ACC112 (cell line): ENCODE measurements around the gene UBL7.

ENCODE experiments used
- H2AFZ ChIP-seq: fragments of 200-600 bp; sonication (generic); one replicate; pipeline ENCODE4 v1.6.0; 2017; ENCODE audit warnings: antibody characterized with exemption, low read length; ENCODE audit not compliant: unreplicated experiment
- H3K27ac ChIP-seq: fragments of 200-600 bp; sonication (generic); 2 replicates; pipeline ENCODE4 v1.5.1; 2014; ENCODE audit warnings: low read depth, mild to moderate bottlenecking, antibody characterized with exemption, low read length, moderate library complexity
- H3K27me3 ChIP-seq: fragments of 200-600 bp; sonication (generic); 2 replicates; pipeline ENCODE4 v1.6.1; 2014; ENCODE audit warnings: mild to moderate bottlenecking, antibody characterized with exemption, low read length, moderate library complexity, mixed read lengths; ENCODE audit not compliant: insufficient read depth
- H3K36me3 ChIP-seq: fragments of 200-600 bp; sonication (generic); 2 replicates; pipeline ENCODE4 v1.6.1; 2016; ENCODE audit warnings: mild to moderate bottlenecking, antibody characterized with exemption, low read length, moderate library complexity, mixed read lengths; ENCODE audit not compliant: insufficient read depth
- H3K4me1 ChIP-seq: fragments of 200-600 bp; sonication (generic); one replicate; pipeline ENCODE4 v1.6.1; 2016; ENCODE audit warnings: low read length, mixed read lengths; ENCODE audit not compliant: insufficient read depth, unreplicated experiment, control insufficient read depth
- H3K4me3 ChIP-seq: fragments of 200-600 bp; sonication (generic); 2 replicates; pipeline ENCODE4 v1.5.1; 2014; ENCODE audit warnings: mild to moderate bottlenecking, low read depth, low read length
- H3K79me2 ChIP-seq: fragments of 200-600 bp; sonication (generic); one replicate; pipeline ENCODE4 v1.6.0; 2016; ENCODE audit warnings: low read length; ENCODE audit not compliant: control insufficient read depth, unreplicated experiment, insufficient read depth

UBL7 gene

DNA sequence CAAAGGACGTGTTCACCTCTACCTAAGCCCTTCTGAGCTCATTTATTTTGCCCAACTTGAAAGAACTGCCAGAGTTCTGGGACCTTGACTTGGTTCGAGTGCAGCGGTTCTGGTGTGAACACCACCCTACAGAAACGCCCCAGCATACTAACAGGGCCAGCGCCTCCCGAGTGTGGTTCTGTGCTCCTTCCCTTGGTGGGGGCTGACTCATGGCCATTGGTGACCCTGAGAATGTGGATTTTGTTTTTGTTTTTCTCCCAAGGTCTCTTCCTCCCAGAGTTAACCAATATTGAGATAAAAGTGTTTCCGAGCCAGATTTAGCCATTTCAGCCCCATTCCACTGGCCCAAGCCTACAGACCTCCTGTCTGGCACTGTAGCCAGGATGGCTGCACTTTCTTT is 55.1 kb downstream of the UBL7 start:
- Histone ChIP-seq H3K27me3 (no peaks in the 10 kb centered on the region), H3K4me1 (peaks cover 40% of the 10 kb centered on the region), H3K79me2 (no peaks in the 10 kb centered on the region), H3K27ac (peak overlapping the region; percentile 85; the same call in 1 of the 2 replicates), H3K36me3 (no peaks in the 10 kb centered on the region), H3K4me3 (no peak overlapping the region), H2AFZ (no peak overlapping the region)

DNA sequence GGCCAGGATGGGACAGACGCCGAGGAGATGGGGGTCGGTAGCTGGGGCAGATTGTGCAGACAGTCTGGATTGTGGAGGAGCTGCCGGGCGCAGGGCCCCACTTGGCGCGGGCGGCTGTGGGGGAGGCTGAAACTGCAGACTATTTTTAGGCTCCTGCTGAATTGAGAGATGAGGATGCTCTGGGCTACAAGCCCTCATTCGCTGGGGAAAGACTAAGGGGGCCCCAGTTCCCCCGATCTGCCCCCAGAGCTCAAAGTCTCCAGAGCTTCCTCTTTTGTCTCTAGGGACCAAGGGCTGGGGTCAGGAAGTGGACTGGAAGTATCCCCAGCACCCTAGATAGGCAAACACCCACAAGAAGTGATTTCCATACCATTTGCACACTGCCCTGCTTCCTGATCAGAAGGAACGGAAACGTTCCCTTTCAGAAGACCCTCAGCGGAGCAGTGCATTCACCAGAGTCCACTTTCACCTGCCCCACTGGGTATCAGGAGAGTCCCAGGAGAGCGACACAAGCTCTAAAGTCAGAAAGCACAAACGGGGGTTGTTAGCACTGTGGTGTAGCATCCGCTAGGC is 56.9 kb downstream of the UBL7 start:
- H3K79me2 ChIP-seq, result no peaks in the 10 kb centered on the region
- no peaks in the 10 kb centered on the region for H3K36me3 ChIP-seq
- peaks cover 55% of the 10 kb centered on the region for H3K4me1 ChIP-seq
- no peak overlapping the region for H3K4me3 ChIP-seq
- no peak overlapping the region for H3K27ac ChIP-seq
- H2AFZ ChIP-seq, result no peak overlapping the region
- no peaks in the 10 kb centered on the region for H3K27me3 ChIP-seq

DNA sequence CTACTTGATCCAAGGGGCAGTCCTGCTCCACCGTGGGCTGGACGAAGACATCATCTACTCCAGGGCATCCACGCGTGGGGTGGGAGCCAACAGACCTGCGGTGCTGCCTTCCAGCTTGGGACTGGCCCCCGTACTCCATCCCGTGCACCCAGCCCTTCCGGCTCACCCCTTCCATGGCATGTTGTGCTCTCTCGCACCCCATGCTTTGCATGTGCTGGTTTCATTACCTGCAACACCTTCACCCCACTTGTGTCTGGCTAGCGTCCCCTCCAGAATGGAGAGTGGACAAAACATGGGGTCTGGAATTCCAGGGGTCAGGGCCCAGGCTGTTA is 57.4 kb downstream of the UBL7 start:
- no peak overlapping the region for H2AFZ ChIP-seq
- no peak overlapping the region for H3K4me3 ChIP-seq
- no peaks in the 10 kb centered on the region for H3K79me2 ChIP-seq
- no peaks in the 10 kb centered on the region for H3K27me3 ChIP-seq
- no peaks in the 10 kb centered on the region for H3K36me3 ChIP-seq
- no peak overlapping the region for H3K27ac ChIP-seq
- peaks cover 56% of the 10 kb centered on the region for H3K4me1 ChIP-seq

DNA sequence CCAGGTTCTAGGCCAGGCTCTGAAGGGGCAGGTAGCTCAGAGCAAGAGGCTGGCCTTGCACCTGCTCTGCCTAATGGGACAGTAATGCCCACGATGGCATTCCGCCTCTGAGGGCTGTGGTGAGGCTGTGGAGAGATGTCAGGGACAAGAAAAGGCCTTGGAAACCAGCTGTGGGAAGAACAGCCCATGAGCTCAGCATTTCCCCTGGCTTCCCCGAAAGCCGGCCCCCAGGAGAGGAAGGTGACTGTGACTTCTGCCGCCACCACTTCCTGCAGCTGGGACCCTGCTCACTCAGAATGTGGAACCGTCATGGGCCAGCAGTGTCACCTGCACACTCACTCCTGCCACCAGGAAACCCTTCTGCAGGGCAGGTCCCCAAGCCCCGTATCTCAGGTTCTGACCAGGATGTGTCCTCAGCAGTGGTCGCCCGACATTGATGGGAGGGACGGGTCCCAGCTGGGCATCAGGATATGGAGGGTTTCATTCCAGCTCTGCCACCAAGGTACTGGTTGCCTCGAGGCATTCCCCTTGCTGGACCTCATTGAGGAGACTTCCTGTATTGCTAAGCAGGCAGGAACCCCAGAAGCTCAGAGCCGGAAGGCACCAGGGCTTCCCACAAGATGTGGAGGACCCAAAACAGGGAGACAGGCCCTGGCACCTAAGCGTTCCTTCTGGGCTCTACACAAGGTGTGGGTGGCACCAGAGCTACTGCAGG is 57.9 kb downstream of the UBL7 start:
- no peaks in the 10 kb centered on the region for H3K27me3 ChIP-seq

DNA sequence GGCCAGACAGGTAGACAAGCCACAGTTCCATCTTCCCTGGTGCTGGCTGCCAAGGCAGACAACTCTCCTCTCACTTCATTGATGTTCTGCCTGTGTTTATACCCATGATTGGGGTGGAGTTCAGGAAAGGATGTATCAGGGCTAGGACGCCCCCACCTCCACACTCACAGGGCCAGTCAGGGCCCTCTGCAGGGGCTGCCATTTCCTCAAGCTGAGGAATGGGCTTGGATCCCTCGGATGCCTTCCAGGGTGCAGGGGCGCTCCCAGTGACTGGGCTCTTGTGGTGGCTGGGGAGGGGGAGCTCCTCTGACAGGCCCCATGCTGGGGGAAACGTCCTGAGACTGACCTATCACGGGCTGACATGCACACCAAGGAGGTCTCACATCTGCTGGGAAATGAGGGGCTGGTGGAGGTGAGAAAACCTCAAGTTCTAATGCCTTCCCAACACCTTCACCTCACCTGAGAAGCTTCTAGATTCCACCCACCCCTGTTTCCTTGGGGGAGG is 58.6 kb downstream of the UBL7 start:
- Histone ChIP-seq H3K27ac (no peak overlapping the region), H2AFZ (no peak overlapping the region), H3K4me1 (peaks cover 57% of the 10 kb centered on the region), H3K4me3 (no peak overlapping the region), H3K27me3 (no peaks in the 10 kb centered on the region), H3K36me3 (no peaks in the 10 kb centered on the region), H3K79me2 (no peaks in the 10 kb centered on the region)

More for the DNA sequence above, 57.9 kb downstream of the UBL7 start:
- Histone ChIP-seq H3K4me1 (peaks cover 56% of the 10 kb centered on the region), H3K36me3 (no peaks in the 10 kb centered on the region), H2AFZ (no peak overlapping the region), H3K79me2 (no peaks in the 10 kb centered on the region), H3K4me3 (no peak overlapping the region), H3K27ac (no peak overlapping the region)

DNA sequence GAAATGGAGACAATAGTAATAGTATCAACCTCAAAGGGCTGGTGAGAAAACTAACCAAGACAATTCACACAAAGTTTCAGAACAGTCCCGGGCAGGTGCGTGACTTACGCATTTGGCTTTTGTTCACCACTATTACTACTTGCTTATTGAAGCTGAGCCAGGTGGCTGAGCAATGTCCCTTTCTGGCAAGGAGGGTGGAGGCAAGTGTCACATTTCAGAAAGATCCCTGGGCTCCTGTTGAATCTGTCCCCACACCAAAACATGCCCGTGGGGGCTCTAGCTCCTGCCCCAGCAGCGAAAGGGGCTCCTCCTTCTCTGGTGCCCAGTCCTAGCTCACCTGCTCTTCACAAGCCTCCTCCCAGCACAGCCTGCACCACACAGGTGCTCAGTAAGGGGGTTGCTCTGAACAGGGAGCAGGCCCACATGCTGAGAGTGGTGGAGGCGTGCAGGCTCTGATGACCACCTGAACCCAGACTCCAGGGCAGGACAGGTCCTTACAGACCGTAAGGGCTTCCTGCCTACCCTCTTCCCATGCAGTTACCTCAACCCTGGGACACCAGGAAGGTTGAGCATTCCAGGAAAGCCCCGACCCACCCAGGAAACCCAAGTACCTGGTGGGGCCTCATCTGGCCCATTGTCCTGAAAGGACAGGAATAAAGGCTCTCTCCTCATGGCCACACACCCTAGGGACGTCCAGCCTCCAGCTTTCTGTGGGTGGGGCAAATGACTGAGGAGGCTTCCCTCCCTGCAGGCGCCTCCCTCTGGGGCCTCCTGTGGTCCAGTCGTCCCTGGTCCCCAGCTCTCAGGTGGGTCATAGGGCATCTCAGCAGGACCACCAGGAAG is 59.8 kb downstream of the UBL7 start:
- 0 out of 2 replicates have a peak overlapping the region, but pooled peaks have one; percentile 8 for H3K27ac ChIP-seq
- H3K4me1 ChIP-seq, result peaks cover 57% of the 10 kb centered on the region
- no peaks in the 10 kb centered on the region for H3K79me2 ChIP-seq
- H2AFZ ChIP-seq, result no peak overlapping the region
- no peaks in the 10 kb centered on the region for H3K27me3 ChIP-seq
- no peak overlapping the region for H3K4me3 ChIP-seq
- no peaks in the 10 kb centered on the region for H3K36me3 ChIP-seq

DNA sequence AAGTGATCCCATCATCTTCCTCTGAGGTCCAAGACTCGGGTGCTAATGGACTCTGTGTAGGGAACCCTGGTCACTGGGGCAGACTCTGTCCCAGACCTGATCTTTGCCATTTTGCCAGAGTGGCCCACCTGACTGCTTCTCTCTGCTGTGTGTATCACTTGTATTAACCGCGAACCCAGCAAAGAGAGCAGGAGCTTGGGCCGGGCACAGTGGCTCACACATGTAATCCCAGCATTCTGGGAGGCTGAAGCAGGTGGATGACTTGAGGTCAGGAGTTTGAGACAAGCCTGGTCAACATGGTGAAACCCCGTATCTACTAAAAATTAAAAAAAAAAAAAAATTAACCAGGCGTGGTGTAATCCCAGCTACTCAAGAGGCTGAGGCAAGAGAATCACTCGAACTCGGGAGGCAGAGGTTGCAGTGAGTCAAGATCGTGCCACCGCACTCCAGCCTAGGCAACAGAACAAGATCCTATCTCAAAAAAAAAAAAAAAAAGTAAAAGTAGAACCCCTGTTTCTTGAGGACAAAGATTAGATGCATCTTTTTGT is 60.6 kb downstream of the UBL7 start:
- Histone ChIP-seq H2AFZ (no peak overlapping the region), H3K27ac (peak overlapping the region; percentile 35), H3K27me3 (no peaks in the 10 kb centered on the region), H3K79me2 (no peaks in the 10 kb centered on the region), H3K4me3 (no peak overlapping the region), H3K36me3 (no peaks in the 10 kb centered on the region), H3K4me1 (peaks cover 58% of the 10 kb centered on the region)

DNA sequence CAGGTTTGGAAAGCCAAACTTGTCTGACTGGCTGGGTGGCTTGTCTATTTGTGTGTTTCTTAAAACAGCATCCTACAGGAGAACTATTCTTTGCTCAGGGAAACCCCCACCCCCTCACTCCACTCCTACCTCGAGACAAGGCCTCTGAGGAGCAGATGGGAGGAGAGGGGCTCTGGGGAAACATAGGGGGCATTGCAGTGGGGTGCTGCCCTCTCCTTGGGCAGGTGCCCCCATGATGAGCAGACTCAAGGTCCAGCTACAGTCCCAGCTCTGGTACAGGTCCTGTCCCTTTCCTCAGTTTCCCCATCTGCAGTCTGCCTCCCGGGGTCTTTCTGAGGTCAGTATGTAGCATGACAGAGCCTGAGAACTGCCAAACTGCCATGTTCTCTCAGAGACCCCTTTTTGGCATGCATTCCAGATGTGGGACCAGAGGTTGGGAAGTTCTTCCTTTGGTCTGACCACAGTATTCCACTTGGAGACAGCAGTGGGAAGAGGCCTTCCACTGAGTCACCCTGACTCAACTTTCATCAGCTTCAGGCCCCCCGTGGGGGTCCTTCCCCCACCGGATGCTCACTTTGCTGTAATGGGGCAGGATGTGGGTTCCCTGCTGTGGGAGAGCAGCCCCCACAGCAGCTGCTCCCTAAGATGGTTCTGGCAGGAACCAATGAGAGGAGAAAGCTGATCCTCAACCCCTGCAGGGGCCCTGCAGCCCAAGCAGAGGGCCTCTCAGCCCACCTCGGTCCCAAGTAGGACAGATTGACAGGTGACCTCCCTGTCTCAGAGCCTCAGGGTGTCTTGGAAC is 61.2 kb downstream of the UBL7 start:
- Histone ChIP-seq H3K27me3 (no peaks in the 10 kb centered on the region), H2AFZ (no peak overlapping the region), H3K27ac (peak overlapping the region; percentile 50), H3K79me2 (no peaks in the 10 kb centered on the region), H3K36me3 (no peaks in the 10 kb centered on the region), H3K4me1 (peaks cover 65% of the 10 kb centered on the region), H3K4me3 (no peak overlapping the region)

DNA sequence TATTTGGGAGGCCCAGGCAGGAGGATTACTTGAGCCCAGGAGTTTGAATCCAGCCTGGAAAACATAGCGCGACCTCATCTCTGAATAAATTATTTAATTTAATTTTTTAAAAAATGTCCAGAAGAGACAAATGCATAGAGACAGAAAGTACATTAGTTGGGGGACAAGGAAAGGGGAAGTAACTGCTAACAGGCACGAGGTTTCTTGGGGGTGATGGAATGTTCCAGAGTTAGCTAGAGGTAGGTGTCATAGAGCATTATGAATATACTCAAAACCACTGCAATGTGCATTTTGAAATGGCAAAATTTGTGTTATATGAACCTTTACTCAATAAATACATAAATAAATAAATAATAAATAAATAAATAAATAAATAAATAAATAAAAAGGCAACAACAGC is 61.9 kb downstream of the UBL7 start:
- Histone ChIP-seq H3K27ac (peak overlapping the region; percentile 50; the same call in 1 of the 2 replicates), H2AFZ (no peak overlapping the region), H3K36me3 (no peaks in the 10 kb centered on the region), H3K4me1 (peaks cover 69% of the 10 kb centered on the region), H3K27me3 (no peaks in the 10 kb centered on the region), H3K4me3 (no peak overlapping the region), H3K79me2 (no peaks in the 10 kb centered on the region)

DNA sequence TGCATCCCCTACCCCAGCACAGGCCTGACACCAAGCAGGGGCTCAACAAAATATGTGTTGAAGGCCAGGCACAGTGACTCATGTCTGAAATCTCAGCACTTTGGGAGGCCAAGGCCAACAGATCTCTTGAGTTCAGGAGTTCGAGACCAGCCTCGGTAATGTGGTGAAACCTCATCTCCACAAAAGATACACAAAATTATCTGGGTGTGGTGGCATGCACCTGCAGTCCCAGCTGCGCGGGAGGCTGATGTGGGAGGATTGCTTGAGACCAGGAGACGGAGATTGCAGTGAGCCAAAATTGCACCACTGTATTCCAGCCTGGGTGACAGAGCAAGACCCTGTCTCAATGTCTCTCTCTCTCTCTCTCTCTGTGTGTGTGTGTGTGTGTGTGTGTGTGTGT is 62.8 kb downstream of the UBL7 start:
- Histone ChIP-seq H2AFZ (no peak overlapping the region), H3K79me2 (no peaks in the 10 kb centered on the region), H3K27me3 (no peaks in the 10 kb centered on the region), H3K4me3 (no peak overlapping the region), H3K27ac (peak overlapping the region; percentile 79; the same call in 1 of the 2 replicates), H3K36me3 (no peaks in the 10 kb centered on the region), H3K4me1 (peaks cover 66% of the 10 kb centered on the region)
